Activated naive CD8-positive, alpha-beta T cell treated with anti-CD3 and anti-CD28 coated beads, Interleukin-2, amount 10 ng/mL, durations not matched to agents 7 days and 5 days (primary cell): ENCODE data around the gene CARD18. TPM values are rescaled to one million over a fixed set of nuclear protein-coding genes. Genes with fewer than 3 reads are reported as not detected.

Experiments used
- ATAC-seq: fragments of 150-1000 bp; cut with Tn5 transposase; one replicate; pipeline ENCODE4 v1.10.0; 2021; ENCODE audit warnings: low read depth, moderate library complexity
- POLR2A ChIA-PET: fragments of 350-600 bp; sonication (Branson Sonifier 250); formaldehyde crosslinking; loops from one replicate; lab custom pipeline; 2021; ENCODE audit warnings: antibody characterized with exemption; lab: Charles Lee
- DNase-seq: peaks from one replicate; pipeline ENCODE4 v3.0.0; 2021
- H3K27ac Mint-ChIP-seq: one replicate; pipeline ENCODE4 v1.8.0; 2022; ENCODE audit warnings: mild to moderate bottlenecking, mixed read lengths
- H3K27me3 Mint-ChIP-seq: one replicate; pipeline ENCODE4 v1.8.0; 2022; ENCODE audit warnings: mild to moderate bottlenecking, moderate library complexity, mixed read lengths
- H3K36me3 Mint-ChIP-seq: one replicate; pipeline ENCODE4 v1.8.0; 2021; ENCODE audit warnings: mild to moderate bottlenecking, mixed read lengths
- H3K4me1 Mint-ChIP-seq: one replicate; pipeline ENCODE4 v1.8.0; 2021; ENCODE audit warnings: mixed read lengths
- H3K4me3 Mint-ChIP-seq: one replicate; pipeline ENCODE4 v1.8.0; 2022; ENCODE audit warnings: mild to moderate bottlenecking, moderate library complexity, mixed read lengths
- H3K9me3 Mint-ChIP-seq: one replicate; pipeline ENCODE4 v1.8.0; 2021; ENCODE audit warnings: mixed read lengths
- total RNA-seq, 2 experiments: library from RNA; stranded (reverse); gene quantifications; one replicate each; pipeline ENCODE4 v1.2.3, GENCODE V29; 2021

CARD18 gene
- total RNA-seq, 2 experiments from 2014 or later, result not detected

GRCh38 chr11:105092256-105093239, 47.0 kb downstream of the CARD18 start:
- Mint-ChIP-seq H3K36me3 (peaks cover 22% of the 10 kb centered on the region), H3K27me3 (peaks cover 12% of the 10 kb centered on the region), H3K9me3 (peaks cover 4% of the 10 kb centered on the region), H3K4me1 (no peaks in the 10 kb centered on the region), H3K4me3 (no peak overlapping the region), H3K27ac (no peak overlapping the region)
- ATAC-seq (no peak), DNase-seq (no peak)
- POLR2A ChIA-PET, result no interaction called here

Other genes with a start within 250 kb of the CARD18 start
- not detected for gene CASP12, start 241.3 kb downstream of the CARD18 start, total RNA-seq
- gene CASP4, start 171.2 kb downstream of the CARD18 start, total RNA-seq, result 100 to 1,000 TPM; 111 to 115 TPM
- not detected for gene CASP5, start 116.6 kb downstream of the CARD18 start, total RNA-seq
- 10 to 100 TPM; 93.6 to 98.6 TPM for gene CASP1, start 104.6 kb downstream of the CARD18 start, total RNA-seq
- gene CARD16, start 94.4 kb downstream of the CARD18 start, total RNA-seq, result 10 to 100 TPM; 72.5 to 83.7 TPM